Glomerular endothelial cell (primary cell): ENCODE measurements around the gene PPP2R3B. TPM values are rescaled to one million over a fixed set of nuclear protein-coding genes. Genes with fewer than 3 reads are reported as not detected.
"Not testable (repeated sequence)": the region's sequence is repeated elsewhere in the genome, so short reads cannot be mapped to it uniquely, and the experiment has no call there.

ENCODE experiments used
- DNase-seq: peaks from one replicate; pipeline ENCODE4 v3.0.0-alpha.2; 2011; ENCODE audit warnings: low read depth, low spot score; ENCODE audit errors: extremely low read depth
- total RNA-seq: library from RNA; depleted of rRNA; stranded (reverse); fragments of >200 nt; gene quantifications from 2 replicates; pipeline ENCODE4 v1.2.3, GENCODE V29; 2015

PPP2R3B gene
- total RNA-seq, 1 donor from 2014 or later: 20.3 TPM

GRCh38 chrX:410296-410695, 23.6 kb upstream of the PPP2R3B start:
- DNase-seq: no peak

GRCh38 chrX:405149-405548, 18.4 kb upstream of the PPP2R3B start:
- no peak for DNase-seq

GRCh38 chrX:404656-405055, 17.9 kb upstream of the PPP2R3B start:
- no peak for DNase-seq

DNA sequence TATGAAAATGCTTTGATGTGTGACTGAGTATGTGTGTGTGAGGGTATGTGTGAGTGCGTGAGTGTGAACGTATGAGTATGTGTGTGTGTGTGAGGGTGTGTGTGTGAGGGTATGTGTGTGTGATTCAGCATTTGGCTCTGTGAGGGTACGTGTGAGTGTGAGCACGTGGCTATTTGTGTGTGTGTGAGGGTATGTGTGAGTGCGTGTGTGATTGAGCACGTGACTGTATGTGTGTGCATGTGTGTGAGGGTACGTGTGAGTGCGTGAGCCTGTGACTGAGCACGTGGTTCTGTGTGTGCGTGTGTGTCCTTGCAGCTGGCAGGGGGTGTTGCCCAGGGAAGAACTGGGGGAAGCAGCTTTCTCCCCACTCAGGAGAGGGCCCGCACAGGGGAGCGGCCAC, 16.1 kb upstream of the PPP2R3B start:
- DNase-seq: no peak

- no peak for DNase-seq
Observed at GRCh38 chrX:400258-400657, 13.6 kb upstream of the PPP2R3B start.

DNA sequence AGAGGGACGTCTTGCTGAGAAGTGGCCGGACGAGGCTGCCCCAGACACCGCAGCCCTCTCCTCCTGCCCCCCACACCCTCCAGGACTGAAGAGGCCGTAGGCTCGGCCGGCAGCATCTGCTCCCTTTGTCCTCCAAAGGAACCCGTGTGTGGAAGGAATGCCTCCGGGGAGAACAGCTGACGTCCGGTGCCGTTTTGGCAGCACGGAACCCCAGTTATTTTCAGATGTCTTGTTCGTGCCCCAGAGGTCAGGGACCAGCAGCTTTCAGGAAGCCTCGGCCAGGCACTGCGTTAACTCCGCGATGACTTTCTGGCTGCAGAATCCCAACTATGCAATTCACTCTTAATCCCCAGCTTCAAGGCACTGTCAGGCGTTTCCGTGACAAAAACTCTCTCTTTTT, 10.9 kb upstream of the PPP2R3B start:
- no peak for DNase-seq

DNA sequence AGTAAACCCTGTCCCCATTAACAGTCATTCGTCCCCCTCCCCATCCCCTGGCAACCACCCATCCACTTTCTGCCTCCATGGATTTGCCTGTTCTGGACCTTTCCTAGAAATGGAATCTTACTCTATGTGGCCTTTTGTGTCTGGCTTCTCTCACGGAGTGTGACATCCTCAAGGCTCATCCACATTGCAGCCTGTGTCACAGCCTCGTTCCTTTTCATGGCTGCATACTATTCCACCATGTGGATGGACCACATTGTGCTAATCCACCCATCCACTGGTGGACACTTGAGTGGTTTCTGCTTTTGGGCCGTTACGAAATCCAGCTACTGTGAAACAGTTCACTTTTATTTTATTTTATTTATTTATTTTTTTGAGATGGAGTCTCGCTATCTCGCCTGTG, 8.1 kb upstream of the PPP2R3B start:
- no peak for DNase-seq

DNA sequence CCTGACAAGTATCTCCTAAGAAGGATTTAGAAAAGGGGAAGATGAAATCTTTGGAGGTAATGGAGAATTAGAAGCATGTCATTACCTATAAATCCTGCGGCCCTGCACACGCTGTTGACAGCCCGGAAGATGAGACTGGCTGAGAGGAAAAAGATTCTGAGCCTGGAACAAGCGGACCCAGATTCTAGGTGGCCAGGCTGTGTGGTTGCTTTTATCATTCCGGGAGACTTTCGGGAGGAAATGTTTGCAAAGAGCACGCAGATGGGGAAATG, 5.8 kb upstream of the PPP2R3B start:
- no peak for DNase-seq

- no peak for DNase-seq
Observed at GRCh38 chrX:391717-392574, 5.2 kb upstream of the PPP2R3B start.

DNA sequence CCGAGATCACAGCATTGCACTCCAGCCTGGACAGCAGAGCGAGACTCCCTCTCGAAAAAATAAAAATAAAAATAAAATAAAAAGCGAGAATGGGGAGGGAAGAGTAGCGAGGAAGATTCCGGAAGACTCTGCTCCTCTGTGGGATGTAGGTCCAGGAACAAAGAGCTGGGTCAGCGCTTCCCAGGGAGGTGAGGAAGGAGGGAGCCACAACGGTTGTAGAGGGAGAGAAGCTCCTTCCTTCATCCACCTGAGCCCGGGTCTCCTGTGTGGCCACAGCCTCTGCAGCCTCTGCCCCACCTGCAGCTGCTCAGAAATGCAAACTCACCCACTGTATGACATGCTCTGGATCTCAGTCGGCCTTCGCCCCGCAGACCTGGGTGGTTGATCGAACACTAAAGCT, 3.8 kb upstream of the PPP2R3B start:
- DNase-seq: no peak

- no peak for DNase-seq
Observed at GRCh38 chrX:389021-389441, 2.3 kb upstream of the PPP2R3B start.

DNA sequence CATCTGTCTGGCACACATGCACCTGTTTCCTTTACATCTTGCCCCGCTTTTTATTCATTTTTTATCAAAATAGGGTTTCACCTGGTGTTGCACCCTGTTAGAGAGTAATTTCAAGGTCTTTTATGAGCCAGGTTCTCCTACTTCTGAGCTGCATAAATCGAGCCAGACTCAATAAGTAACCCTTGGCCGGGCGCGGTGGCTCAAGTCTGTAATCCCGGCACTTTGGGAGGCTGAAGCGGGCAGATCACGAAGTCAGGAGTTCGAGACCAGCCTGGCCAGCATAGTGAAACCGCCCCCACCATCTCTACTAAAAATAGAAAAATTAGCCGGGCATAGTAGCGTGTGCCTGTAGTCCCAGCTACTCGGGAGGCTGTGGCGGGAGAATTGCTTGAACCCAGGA, 1.0 kb upstream of the PPP2R3B start:
- no peak for DNase-seq

DNA sequence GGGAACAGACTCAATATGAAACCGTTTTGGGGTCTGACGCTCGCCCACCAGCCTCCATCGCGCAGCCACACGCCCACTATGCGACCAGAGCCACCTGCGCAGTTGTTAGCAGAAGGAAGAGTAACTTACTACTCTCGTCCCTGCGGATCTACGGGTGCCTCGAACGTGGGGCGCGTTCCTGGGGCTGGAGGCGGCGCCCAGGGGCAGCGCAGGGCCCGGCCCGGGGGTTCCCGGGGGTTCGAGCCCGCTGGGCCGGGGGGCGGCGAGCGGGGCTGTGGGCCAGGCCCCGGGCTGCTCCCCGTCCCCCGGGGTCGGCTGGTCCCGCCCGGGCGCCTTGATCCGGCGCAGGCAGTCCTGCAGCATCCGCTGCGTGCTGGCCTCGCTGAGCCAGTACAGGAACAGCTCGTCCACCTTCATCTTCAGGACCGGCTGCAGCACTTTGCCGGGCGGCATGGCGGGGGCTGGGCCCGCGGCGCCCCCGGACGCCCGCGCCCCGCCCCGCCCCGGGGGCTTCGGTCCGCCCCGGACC, 404 bp downstream of the PPP2R3B start:
- DNase-seq: no peak

GRCh38 chrX:385736-386135, 971 bp downstream of the PPP2R3B start:
- DNase-seq: not testable (repeated sequence)

DNA sequence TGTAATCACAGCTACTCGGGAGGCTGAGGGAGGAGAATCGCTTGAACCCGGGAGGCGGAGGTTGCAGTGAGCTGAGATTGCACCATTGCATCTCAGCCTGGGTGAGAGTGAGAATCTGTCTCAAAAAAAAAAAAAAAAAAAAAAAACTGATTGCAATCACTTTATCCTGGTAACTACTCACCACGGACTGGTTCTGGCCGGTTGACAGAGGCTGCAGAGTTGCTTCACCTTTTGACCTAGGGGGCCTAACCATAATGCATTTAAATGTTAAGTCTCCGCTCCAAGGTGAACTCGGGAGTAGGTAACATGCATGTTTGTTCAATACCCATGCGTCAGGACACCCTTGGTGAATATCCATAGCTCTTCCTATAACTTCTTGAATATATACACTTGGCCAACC, 1.8 kb downstream of the PPP2R3B start:
- DNase-seq: no peak

DNA sequence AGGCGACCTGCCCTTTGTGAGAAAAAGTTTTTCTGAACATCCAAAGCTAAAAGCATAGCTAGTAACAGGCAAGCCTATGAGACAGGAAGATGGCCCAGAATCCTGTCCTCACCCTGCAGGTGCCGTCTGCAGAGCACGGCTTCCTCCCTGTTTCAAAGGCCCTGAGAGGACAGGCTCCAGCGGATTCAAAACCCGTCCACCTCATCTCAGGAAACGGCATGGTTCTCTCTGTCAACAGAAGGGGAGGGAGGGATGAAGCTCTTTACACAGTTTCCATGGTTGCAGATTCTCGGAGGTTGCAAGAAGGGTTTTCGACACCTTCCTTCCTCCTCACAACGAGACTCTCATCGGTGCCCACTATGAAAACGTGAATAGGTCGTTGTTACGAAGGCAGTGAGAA, 8.3 kb downstream of the PPP2R3B start:
- DNase-seq: no peak

GRCh38 chrX:376206-376605, 10.5 kb downstream of the PPP2R3B start:
- not testable (repeated sequence) for DNase-seq

DNA sequence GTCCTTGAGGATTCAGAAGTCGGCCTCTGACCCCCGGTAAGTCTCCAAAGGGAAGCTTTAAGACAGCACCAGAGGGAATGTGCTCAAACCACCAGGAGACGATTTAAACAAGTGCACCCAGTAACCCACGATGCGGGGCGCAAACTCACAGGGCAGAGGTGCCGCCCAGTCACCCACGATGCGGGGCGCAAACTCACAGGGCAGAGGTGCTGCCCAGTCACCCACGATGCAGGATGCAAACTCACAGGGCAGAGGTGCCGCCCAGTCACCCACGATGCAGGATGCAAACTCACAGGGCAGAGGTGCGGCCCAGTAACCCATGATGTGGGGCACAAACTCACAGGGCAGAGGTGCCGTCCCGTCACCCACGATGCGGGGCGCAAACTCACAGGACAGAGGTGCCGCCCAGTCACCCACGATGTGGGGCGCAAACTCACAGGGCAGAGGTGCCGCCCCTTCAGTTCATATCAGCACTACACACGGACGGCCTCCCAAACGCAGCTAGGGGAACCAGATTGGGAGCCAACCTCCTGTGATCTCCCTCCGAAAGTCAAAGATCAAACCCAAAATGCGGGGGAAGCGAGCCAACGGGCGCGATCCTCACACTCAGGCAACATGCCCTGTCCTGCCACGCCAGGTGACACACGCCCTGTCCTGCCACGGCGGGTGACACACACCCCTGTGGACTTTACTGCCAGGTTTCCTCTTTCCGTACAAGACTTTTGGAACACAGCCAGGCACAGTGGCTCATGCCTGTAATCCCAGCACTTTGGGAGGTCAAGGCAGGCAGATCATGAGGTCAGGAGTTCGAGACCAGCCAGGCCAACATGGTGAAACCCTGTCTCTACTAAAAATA, 11.3 kb downstream of the PPP2R3B start:
- DNase-seq: no peak

DNA sequence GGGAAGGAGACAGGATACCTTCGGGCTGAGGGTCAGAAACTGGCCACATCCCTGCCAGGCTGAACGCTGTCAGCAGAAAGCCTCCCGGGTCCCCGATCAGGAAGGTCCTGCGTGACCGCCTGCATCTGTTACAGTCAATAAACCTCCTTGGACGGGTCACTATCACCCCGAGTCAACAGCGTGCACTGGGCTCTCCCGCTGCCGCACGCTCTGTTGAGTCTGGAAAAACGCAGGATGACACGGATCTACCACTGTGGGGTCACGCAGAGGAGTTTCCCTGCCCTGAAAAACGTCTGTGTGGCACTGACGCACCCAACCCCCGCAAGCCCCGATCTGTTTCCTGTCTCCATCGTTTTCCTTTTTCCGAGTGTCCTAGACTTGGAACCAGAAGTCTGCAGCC, 12.1 kb downstream of the PPP2R3B start:
- no peak for DNase-seq

DNA sequence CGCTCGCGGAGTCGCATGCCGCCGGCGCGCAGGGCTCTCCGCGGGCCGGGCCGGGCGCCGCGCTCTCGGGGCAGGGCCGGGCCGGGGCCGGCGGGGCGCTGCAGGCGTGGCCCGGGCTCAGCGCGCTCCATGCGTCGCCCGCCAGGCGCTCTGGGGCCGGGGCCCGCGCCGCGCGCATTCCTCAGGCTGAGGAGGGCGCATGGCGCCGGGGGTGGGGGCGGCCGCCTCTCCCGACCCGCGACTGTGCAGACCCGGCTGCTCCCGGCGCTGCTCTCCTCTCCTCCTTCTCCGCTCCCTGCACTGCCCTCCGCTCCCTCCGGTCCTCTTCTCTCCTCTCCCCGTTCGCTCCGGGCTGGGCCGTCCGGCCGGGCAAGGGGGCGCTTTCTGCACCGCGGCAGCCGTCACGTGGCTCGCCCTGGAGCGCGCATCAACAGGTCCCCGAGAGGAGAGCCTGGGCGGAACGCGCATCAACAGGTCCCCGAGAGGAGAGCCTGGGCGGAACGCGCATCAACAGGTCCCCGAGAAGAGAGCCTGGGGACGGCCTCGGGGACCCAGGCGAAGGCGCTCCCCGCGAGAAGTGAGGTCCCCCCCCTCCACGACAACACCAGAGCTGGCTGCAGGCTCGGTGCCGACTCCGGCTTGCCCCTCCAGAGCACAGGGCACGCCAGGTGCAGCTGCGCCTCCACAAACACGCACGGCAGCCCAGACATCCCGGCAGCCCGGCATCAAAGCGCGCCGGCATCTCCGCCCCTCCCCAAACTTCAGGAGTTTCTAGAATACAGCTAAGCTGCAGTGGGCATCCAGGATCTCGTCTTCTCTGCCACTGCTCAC, 12.9 kb downstream of the PPP2R3B start:
- DNase-seq: no peak
